A549 treated with AZD9567 at 1 μM for 4 hours (cell line): ENCODE measurements around the gene ATG9B. TPM values are rescaled to one million over a fixed set of nuclear protein-coding genes. Genes with fewer than 3 reads are reported as not detected.

Source experiments
- total RNA-seq: library from RNA; stranded (reverse); fragments of 200-300 nt; extraction: Qiagen RNA extraction; gene quantifications from 5 replicates; pipeline ENCODE4 v1.2.3, GENCODE V29; 2022; ENCODE audit not compliant: insufficient read depth

Gene ATG9B, protein sequence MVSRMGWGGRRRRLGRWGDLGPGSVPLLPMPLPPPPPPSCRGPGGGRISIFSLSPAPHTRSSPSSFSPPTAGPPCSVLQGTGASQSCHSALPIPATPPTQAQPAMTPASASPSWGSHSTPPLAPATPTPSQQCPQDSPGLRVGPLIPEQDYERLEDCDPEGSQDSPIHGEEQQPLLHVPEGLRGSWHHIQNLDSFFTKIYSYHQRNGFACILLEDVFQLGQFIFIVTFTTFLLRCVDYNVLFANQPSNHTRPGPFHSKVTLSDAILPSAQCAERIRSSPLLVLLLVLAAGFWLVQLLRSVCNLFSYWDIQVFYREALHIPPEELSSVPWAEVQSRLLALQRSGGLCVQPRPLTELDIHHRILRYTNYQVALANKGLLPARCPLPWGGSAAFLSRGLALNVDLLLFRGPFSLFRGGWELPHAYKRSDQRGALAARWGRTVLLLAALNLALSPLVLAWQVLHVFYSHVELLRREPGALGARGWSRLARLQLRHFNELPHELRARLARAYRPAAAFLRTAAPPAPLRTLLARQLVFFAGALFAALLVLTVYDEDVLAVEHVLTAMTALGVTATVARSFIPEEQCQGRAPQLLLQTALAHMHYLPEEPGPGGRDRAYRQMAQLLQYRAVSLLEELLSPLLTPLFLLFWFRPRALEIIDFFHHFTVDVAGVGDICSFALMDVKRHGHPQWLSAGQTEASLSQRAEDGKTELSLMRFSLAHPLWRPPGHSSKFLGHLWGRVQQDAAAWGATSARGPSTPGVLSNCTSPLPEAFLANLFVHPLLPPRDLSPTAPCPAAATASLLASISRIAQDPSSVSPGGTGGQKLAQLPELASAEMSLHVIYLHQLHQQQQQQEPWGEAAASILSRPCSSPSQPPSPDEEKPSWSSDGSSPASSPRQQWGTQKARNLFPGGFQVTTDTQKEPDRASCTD
- total RNA-seq: 0.54 to 0.91 TPM (median 0.71 TPM) in 4 of 5 replicates, not detected in the other

DNA sequence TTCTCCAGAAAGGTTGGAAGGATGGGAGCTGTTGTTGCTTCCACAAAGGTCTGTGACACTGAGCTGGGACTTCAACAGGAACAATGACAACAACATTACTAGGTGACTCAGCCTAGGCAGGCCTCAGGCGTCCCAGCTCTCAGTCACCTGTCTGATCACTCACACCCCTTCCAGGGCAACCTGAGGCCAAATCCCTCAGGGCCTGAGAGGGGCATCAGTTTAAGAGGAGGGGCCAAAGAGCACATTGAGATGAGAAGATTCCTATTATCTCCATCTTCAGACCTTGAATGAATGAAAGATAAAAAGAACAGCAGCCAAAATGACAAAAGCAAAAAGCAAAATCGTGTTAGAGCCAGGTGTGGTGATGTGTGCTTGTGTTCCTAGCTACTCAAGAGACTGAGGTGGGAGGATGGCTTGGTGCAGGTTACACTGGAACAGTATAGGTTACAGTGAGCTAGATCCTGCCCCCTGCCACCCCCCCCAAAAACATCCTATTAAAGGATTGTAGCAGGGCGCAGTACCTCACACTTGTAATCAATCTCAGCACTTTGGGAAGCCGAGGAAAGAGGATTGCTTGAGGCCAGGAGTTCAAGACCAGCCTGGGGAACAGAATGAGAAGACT, at the start of gene ATG9B:
Gene ATG9B, minus strand, starts transcription at position 60 of the 622 bp plus-strand sequence. CDS start 71 bp downstream, outside the sequence.

DNA sequence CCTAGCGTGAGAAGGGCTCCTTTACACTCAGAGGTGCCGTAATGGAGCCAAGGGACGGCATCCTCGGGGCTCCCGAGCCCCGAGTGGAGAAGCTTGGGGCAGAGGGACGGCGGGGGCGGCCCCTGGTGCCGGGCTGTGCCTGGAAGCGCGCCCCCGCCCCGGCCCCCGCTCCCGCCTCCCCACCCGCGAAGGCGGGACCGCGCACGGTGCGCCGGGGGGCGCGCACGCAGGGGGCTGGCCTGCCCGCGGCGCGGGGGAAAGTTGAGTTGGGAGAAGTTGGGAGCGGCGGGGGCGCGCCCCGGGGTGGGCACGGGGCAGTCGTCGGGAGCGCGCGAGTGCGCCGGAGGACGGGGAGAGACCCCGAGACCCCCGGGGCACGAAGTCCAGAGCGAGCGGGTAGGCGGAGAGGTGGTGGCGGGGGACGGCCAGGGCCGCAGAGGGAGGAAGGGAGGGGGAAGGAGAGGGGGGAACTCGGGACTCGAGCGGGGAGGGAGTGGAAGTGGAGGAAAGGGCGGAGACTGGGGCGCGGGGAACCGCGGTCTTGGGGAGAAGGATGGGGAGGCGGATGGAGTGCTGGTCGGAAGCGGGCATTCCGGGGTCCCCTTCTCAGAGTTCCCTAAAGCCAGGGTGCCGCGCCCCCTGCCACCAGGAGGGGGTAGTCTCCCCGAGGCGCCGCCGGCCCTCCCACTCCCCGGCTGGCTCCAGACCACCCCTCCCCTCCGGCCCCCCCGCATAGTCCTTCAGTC, 35.2 kb upstream of the ATG9B start, which contains the start of gene SLC4A2:
Gene SLC4A2, plus strand, starts transcription at position 223 of the 746 bp plus-strand sequence. CDS start 2,399 bp downstream, outside the sequence.

DNA sequence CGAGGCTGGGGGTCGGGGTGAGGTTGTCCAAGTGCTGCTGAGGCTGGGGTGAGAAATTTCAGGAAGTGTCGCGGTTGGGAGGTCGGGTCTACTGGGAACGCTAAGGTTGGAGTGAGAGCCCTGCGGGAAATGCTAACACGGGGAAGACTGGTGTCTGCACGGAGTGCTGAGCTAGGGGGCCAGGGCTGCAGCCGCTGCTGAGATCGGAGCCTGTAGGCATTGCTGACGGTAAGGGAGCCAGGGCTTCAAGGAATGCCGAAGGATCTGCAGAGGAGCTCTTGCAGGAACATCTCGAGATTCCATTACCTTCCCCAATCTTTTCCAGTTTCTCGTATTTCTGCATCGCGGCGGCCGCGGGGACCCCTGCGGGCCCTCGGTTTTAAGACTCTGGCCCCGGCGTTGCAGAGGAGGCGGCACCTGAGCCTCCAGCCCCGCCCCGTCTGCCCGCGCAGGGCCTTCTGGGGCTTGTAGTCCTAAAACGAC, 33.3 kb upstream of the ATG9B start, which contains the start of gene CDK5:
Gene CDK5, minus strand, starts transcription at position 392 of the 483 bp plus-strand sequence. Its CDS starts 49 bp downstream, at position 343.

DNA sequence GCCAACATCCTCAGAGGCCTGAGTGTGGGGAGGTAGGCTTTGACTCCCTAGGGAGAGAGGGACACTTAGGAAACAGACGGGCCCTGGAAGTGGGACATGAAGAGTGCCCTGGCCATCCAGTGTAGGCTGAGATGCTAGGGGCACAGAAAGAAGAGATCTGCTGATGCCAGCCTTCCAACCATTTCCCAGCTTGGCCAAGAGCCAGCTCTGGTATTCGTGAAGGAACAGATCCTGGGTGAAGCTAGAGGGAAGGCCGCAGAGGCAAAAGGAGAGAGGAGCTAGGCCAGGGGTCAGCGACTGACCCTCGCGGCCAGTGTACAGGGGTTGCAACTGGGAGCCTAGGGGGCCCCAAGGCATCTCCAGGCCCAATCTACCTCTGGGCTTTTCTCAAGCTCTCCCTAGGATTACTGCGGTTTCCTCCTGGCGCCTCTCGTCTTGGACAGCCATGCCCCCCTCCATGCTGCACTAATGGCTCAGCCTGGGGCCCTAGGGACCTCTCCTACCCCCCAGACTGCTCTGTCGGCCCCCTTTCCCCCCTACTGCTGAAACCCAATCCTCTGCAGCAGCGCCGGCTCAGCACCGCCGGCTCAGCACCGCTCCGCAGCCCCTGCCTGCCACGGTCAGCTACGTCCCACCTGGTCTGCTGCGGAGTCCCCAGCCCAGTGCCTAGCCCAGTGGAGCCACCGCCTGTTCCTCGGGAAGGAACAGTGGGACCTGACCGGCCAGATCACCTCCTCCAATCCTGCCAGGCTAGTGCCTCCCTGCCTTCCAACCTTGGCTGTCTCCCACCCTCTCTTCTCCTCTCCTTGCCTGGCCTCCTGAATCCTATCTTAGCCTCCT, 23.9 kb upstream of the ATG9B start, which contains the start of gene ASIC3:
Gene ASIC3, plus strand, starts transcription at position 556 of the 840 bp plus-strand sequence. CDS start 355 bp downstream, outside the sequence.

DNA sequence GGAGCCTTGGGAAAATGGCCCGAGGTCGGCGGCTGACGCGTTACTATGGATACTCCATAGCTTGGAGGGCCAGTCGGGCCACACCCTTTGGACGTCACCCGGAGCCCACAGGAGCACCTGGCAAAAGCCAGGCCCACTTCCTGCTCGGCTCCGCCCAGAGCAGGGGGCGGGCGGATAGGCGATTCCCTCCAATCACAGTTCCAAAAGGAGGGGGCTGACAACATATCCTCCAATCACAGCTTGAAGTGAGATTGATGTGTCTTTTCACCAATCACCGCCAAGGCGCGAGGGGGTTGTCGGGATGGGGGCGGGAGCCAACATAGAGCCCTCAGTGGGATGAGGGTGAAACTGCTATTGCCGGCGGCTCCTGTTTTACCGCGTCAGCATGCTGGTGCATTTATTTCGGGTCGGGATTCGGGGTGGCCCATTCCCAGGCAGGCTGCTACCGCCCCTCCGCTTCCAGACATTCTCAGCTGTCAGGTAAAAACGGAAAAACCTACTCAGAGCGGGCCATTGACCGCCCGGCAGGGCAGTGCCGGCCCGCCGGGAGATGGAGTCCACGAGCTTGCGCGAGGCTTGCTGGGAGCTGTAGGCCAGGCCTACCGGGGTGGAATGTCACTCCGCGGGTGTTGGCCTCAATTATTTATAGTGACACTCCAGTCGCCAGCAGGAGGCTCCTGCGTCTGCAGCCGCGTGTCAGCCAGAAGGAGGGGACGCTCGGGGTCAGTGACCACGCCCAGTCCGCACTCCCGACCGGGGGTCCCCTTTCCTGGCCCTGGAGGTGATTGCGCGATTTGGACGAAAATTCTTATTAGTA, 4.0 kb upstream of the ATG9B start, which contains the start of gene ABCB8:
Gene ABCB8, plus strand, starts transcription at position 320 of the 817 bp plus-strand sequence. Its CDS starts 66 bp downstream, at position 386.

DNA sequence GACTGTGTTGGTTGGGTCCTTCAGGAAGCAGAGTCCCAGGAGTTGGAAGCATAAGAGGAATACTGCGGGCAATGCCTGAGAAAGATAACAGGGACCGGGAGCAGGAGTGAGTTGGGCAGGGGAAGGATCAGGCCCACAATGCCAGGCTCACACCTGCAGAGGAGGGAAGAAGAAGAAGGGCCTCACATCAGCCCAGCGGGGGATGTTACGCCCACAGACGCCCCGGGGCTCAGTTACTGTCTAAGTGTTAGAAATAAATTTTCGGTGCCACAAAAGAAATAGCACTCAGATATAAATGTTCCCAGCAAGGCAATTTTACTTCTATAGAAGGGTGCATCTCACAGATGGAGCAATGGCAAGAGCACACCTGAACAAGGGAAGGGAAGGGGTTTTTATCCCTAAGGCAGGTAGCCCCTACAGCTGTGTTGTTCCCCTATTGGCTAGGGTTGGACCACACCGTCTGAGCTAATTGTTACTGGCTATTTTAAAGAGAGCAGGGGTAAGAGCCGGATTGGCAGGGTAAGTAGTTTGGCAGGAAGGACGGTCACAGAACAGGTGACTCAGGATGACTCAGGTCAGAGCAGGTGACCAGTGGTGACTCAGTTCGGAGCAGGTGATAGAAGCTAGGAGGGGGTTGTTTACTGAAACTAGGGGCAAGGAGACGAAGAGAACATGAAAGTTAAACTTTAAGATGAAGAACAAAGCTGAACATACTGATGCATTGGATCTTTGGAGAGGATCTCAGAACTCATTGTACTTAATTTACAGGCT, 33.7 kb downstream of the ATG9B start, which contains the start of gene NOS3:
Gene NOS3, plus strand, starts transcription at position 602 of the 771 bp plus-strand sequence. CDS start 2,787 bp downstream, outside the sequence.

DNA sequence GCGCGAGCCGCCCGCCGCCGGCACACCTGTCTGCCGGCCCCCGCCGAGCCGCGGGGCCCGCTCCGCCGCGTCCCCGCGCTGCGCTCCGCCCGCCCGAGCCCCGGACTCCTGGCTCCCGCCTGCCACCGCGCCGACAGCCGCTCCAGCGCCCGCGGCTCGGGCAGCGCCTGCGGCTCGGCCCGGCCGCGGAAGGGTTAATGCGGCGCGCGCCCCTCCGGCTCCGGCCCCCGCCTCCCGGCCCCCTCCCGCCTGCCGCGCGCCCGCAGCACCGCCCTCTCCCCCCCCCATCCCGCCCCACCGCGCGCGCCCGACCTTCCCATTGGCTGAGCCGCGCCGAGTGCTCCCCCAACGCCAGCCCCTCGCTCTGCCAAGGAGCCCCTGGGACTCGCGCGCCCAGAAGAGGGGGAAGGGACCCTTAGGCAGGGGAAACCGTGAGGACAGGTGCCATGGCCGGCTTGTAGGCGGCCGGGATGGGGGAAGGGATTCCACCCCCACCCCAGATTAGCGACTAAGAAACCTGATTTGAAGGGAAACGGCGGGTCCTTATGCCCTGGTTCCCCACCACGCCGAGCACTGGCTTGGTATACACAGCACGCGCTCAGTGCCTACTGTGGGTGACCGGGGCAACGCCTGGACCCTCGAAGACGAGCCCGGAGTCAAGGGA, 46.0 kb downstream of the ATG9B start, which contains the start of gene KCNH2:
Gene KCNH2, minus strand, starts transcription at position 196 of the 664 bp plus-strand sequence. CDS start 408 bp downstream, outside the sequence.

Other genes starting within 250 kb of the ATG9B start
- gene TMEM176B, start 224.1 kb downstream of the ATG9B start, total RNA-seq: 0.14 to 0.24 TPM in 2 of 5 replicates, not detected in the others
- 0.19 TPM in 1 of 5 replicates, not detected in the others for gene TMEM176A, start 223.7 kb downstream of the ATG9B start, total RNA-seq
- gene AOC1, start 172.0 kb downstream of the ATG9B start, total RNA-seq: 0.03 to 0.07 TPM in 2 of 5 replicates, not detected in the others
- 0.74 to 1.6 TPM (median 1.5 TPM) in 5 replicates for gene KCNH2, start 46.2 kb downstream of the ATG9B start, total RNA-seq
- 0.15 to 0.42 TPM (median 0.24 TPM) in 4 of 5 replicates, not detected in the other for gene NOS3, start 33.5 kb downstream of the ATG9B start, total RNA-seq
- 40.4 to 52.5 TPM (median 50.5 TPM) in 5 replicates for gene ABCB8, start 4.0 kb upstream of the ATG9B start, total RNA-seq
- 7.7 to 12.8 TPM (median 10.8 TPM) in 5 replicates for gene ASIC3, start 24.0 kb upstream of the ATG9B start, total RNA-seq
- 29.7 to 38.6 TPM (median 30.6 TPM) in 5 replicates for gene CDK5, start 33.4 kb upstream of the ATG9B start, total RNA-seq
- 149 to 274 TPM (median 247 TPM) in 5 replicates for gene SLC4A2, start 35.1 kb upstream of the ATG9B start, total RNA-seq
- 50.3 to 91.6 TPM (median 84.4 TPM) in 5 replicates for gene FASTK, start 56.3 kb upstream of the ATG9B start, total RNA-seq
- 29.4 to 54.1 TPM (median 48.7 TPM) in 5 replicates for gene TMUB1, start 59.0 kb upstream of the ATG9B start, total RNA-seq
- 41.3 to 67.4 TPM (median 64.9 TPM) in 5 replicates for gene AGAP3, start 62.0 kb upstream of the ATG9B start, total RNA-seq
- 0.07 to 0.13 TPM (median 0.09 TPM) in 3 of 5 replicates, not detected in the others for gene GBX1, start 143.2 kb upstream of the ATG9B start, total RNA-seq
- not detected in 5 replicates for gene ASB10, start 162.8 kb upstream of the ATG9B start, total RNA-seq
- gene H2BK1, start 186.0 kb upstream of the ATG9B start, total RNA-seq: not detected in 5 replicates
- 53.3 to 66.9 TPM (median 60.8 TPM) in 5 replicates for gene ABCF2, start 202.7 kb upstream of the ATG9B start, total RNA-seq
- 35.0 to 48.9 TPM (median 44.8 TPM) in 5 replicates for gene CHPF2, start 208.0 kb upstream of the ATG9B start, total RNA-seq
- gene SMARCD3, start 224.2 kb upstream of the ATG9B start, total RNA-seq: 4.3 to 8.8 TPM (median 8.1 TPM) in 5 replicates